H1 (cell line): Measurements from ENCODE around the gene ADCY3. TPM values are rescaled to one million over a fixed set of nuclear protein-coding genes. Genes with fewer than 3 reads are reported as not detected.
A peak's percentile ranks its signal among the peaks of the same experiment; 100 is the strongest.
"Not testable (repeated sequence)": the region's sequence is repeated elsewhere in the genome, so short reads cannot be mapped to it uniquely, and the experiment has no call there.

Experiments used
- CTCF ChIA-PET: fragments of 300-600 bp; sonication (Branson Sonifier 250); formaldehyde crosslinking; loops from one replicate; lab custom pipeline; 2021; ENCODE audit not compliant: partially characterized antibody; lab: Charles Lee
- POLR2A ChIA-PET: fragments of 300-600 bp; sonication (Branson Sonifier 250); formaldehyde crosslinking; loops from one replicate; lab custom pipeline; 2021; ENCODE audit warnings: inconsistent platforms; ENCODE audit not compliant: partially characterized antibody; lab: Charles Lee
- DNase-seq, 2 experiments: peaks; one replicate each; pipeline versions ENCODE4 v3.0.0 to v3.0.0-alpha.2; 2010 to 2022; ENCODE audit warnings: low spot score in 2 of 2, low read depth in 1 of 2, mixed read lengths in 1 of 2
- FAIRE-seq: peaks from 2 replicates; lab custom pipeline; 2011; peaks lifted over from hg19 to GRCh38; lab: Jason Lieb, UNC
- H2AFZ ChIP-seq: 2 replicates; pipeline ENCODE4 v1.8.1; 2012; ENCODE audit warnings: low read length, inconsistent platforms
- H2AK5ac ChIP-seq: 2 replicates; pipeline ENCODE4 v1.6.1; 2013; ENCODE audit warnings: low read depth, low read length
- H2BK120ac ChIP-seq: replicated peaks from 2 replicates; pipeline ENCODE3; 2013; ENCODE audit warnings: low read depth, low read length, inconsistent platforms
- H2BK12ac ChIP-seq: 2 replicates; pipeline ENCODE4 v1.6.1; 2013; ENCODE audit warnings: low read depth, low read length
- H2BK15ac ChIP-seq: 2 replicates; pipeline ENCODE4 v1.6.1; 2013; ENCODE audit warnings: low read length
- H2BK20ac ChIP-seq: 2 replicates; pipeline ENCODE4 v1.6.1; 2013; ENCODE audit warnings: low read length
- H2BK5ac ChIP-seq: 2 replicates; pipeline ENCODE4 v1.6.1; 2013; ENCODE audit warnings: low read depth, low read length
- H3K14ac ChIP-seq: 2 replicates; pipeline ENCODE4 v1.6.1; 2013; ENCODE audit warnings: inconsistent platforms; ENCODE audit not compliant: insufficient read length
- H3K18ac ChIP-seq: 2 replicates; pipeline ENCODE4 v1.6.1; 2013; ENCODE audit warnings: low read length; ENCODE audit errors: extremely low read depth
- H3K23ac ChIP-seq: 2 replicates; pipeline ENCODE4 v1.6.1; 2013; ENCODE audit warnings: inconsistent platforms; ENCODE audit not compliant: insufficient read length
- H3K23me2 ChIP-seq: 2 replicates; pipeline ENCODE4 v1.6.1; 2013; ENCODE audit warnings: low read depth, low read length
- H3K27ac ChIP-seq: 2 replicates; pipeline ENCODE4 v1.6.1; 2011; ENCODE audit warnings: low read depth, low read length, inconsistent platforms
- H3K27me3 ChIP-seq, 4 experiments: replicated peaks in 1 of 4; 1 replicate in 1 of 4; 2 replicates in 3 of 4; pipeline versions ENCODE4 v1.6.1 to v1.8.1; 2011 to 2013; ENCODE audit warnings: low read length in 3 of 4, mild to moderate bottlenecking in 3 of 4, inconsistent platforms in 2 of 4, mixed read lengths in 2 of 4, moderate library complexity in 1 of 4; ENCODE audit not compliant: control insufficient read depth in 3 of 4, insufficient read depth in 3 of 4; ENCODE audit errors: extremely low read depth in 1 of 4
- H3K36me3 ChIP-seq, 4 experiments: 2 replicates each; pipeline versions ENCODE4 v1.6.1 to v1.8.1; 2011 to 2013; ENCODE audit warnings: mild to moderate bottlenecking in 4 of 4, low read length in 3 of 4, moderate library complexity in 2 of 4, control low read depth in 1 of 4, inconsistent platforms in 1 of 4; ENCODE audit not compliant: insufficient read depth in 4 of 4, control insufficient read depth in 2 of 4
- H3K4ac ChIP-seq: replicated peaks from 2 replicates; pipeline ENCODE3; 2013; ENCODE audit warnings: low read length, low read depth, mixed read lengths, inconsistent platforms; ENCODE audit not compliant: insufficient read length
- H3K4me1 ChIP-seq, 4 experiments: replicated peaks in 1 of 4; 1 replicate in 1 of 4; 2 replicates in 3 of 4; pipeline versions ENCODE4 v1.6.1 to v1.8.1; 2011 to 2013; ENCODE audit warnings: low read length in 3 of 4, inconsistent platforms in 2 of 4, mixed read lengths in 1 of 4; ENCODE audit not compliant: insufficient read depth in 4 of 4, control insufficient read depth in 3 of 4
- H3K4me2 ChIP-seq, 2 experiments: 2 replicates each; pipeline versions ENCODE4 v1.6.1 to v1.8.1; 2011 to 2013; ENCODE audit warnings: low read depth in 2 of 2, low read length in 2 of 2, control low read depth in 1 of 2, inconsistent platforms in 1 of 2, mild to moderate bottlenecking in 1 of 2; ENCODE audit not compliant: insufficient read depth in 1 of 2
- H3K4me3 ChIP-seq, 4 experiments: fragments of 200-600, 300-600 bp in 1 of 4; sonication (generic), shearing (Covaris generic), sonication (Bioruptor Twin) in 1 of 4; 2 replicates each; pipeline versions ENCODE4 v1.5.1 to v1.8.1; 2011 to 2016; ENCODE audit warnings: low read length in 4 of 4, low read depth in 3 of 4, control low read depth in 2 of 4, inconsistent platforms in 2 of 4, mild to moderate bottlenecking in 2 of 4, mixed read lengths in 1 of 4, moderate library complexity in 1 of 4; ENCODE audit not compliant: insufficient read depth in 2 of 4; ENCODE audit errors: extremely low read depth in 1 of 4
- H3K56ac ChIP-seq: replicated peaks from 2 replicates; pipeline ENCODE3; 2013; ENCODE audit warnings: low read depth, mild to moderate bottlenecking, mixed read lengths, low read length, inconsistent platforms; ENCODE audit not compliant: insufficient read length
- H3K79me1 ChIP-seq: 2 replicates; pipeline ENCODE4 v1.6.1; 2013; ENCODE audit warnings: low read depth, low read length, control low read depth
- H3K79me2 ChIP-seq, 2 experiments: 2 replicates each; pipeline versions ENCODE4 v1.6.1 to v1.8.1; 2012 to 2013; ENCODE audit warnings: low read length in 2 of 2, mild to moderate bottlenecking in 2 of 2, inconsistent platforms in 1 of 2; ENCODE audit not compliant: insufficient read depth in 2 of 2, control insufficient read depth in 1 of 2
- H3K9ac ChIP-seq, 4 experiments: replicated peaks in 1 of 4; 1 replicate in 1 of 4; 2 replicates in 3 of 4; pipeline versions ENCODE4 v1.6.1 to v1.8.1; 2011 to 2013; ENCODE audit warnings: low read depth in 3 of 4, low read length in 3 of 4, control low read depth in 2 of 4, mild to moderate bottlenecking in 2 of 4, moderate library complexity in 2 of 4, inconsistent platforms in 1 of 4; ENCODE audit errors: extremely low read depth in 1 of 4
- H3K9me3 ChIP-seq, 2 experiments: 2 replicates each; pipeline versions ENCODE4 v1.6.1 to v1.8.1; 2012 to 2013; ENCODE audit warnings: mild to moderate bottlenecking in 2 of 2, moderate library complexity in 2 of 2, control low read depth in 1 of 2, inconsistent platforms in 1 of 2, low read depth in 1 of 2, low read length in 1 of 2, mixed read lengths in 1 of 2; ENCODE audit not compliant: insufficient read depth in 2 of 2
- H4K20me1 ChIP-seq, 2 experiments: replicated peaks in 1 of 2; 2 replicates each; pipeline versions ENCODE3 to v1.8.1; 2011 to 2013; ENCODE audit warnings: inconsistent platforms in 2 of 2, low read length in 2 of 2, mild to moderate bottlenecking in 1 of 2; ENCODE audit not compliant: insufficient read depth in 2 of 2, control insufficient read depth in 1 of 2
- H4K5ac ChIP-seq: 2 replicates; pipeline ENCODE4 v1.6.1; 2013; ENCODE audit warnings: low read length, low read depth, mixed read lengths, inconsistent platforms; ENCODE audit not compliant: insufficient read length
- H4K8ac ChIP-seq: 2 replicates; pipeline ENCODE4 v1.8.0; 2013; ENCODE audit warnings: mild to moderate bottlenecking, moderate library complexity, low read length, inconsistent platforms; ENCODE audit not compliant: insufficient read depth; ENCODE audit errors: extremely low read depth
- H4K91ac ChIP-seq: replicated peaks from 2 replicates; pipeline ENCODE3; 2013; ENCODE audit warnings: low read length, mixed read lengths, inconsistent platforms; ENCODE audit not compliant: insufficient read length
- BACH1 ChIP-seq: IDR thresholded peaks from 2 replicates; pipeline ENCODE4 v1.6.1; 2012; ENCODE audit warnings: low read length, improper control_type of control experiment
- WGBS, 2 experiments: shearing (Covaris generic) in 1 of 2; methylation state at CpG; one replicate each; pipeline versions ENCODE4 v1.1.6 to v1.1.7; 2013 to 2015; ENCODE audit warnings: low lambda C conversion rate in 2 of 2, mixed read lengths in 2 of 2, inconsistent platforms in 1 of 2, low coverage in 1 of 2, missing lambda C conversion rate in 1 of 2; ENCODE audit not compliant: insufficient replicate concordance in 2 of 2, insufficient coverage in 1 of 2, insufficient read length in 1 of 2; ENCODE audit errors: extremely low coverage in 1 of 2, missing lambda C conversion rate in 1 of 2; 5-methylcytosine and 5-hydroxymethylcytosine counted together
- polyA plus RNA-seq, 7 experiments: library from polyadenylated mRNA; depleted of rRNA in 3 of 7; stranded (reverse) in 5 of 7; unstranded in 2 of 7; fragments of >200 nt in 5 of 7; fragments of 200-250 nt in 2 of 7; gene quantifications; 1 replicate in 5 of 7; 2 replicates in 1 of 7; 4 replicates in 1 of 7; pipeline versions ENCODE4 v1.2.1 to v1.2.3, GENCODE V29; 2011 to 2013; ENCODE audit warnings: missing spikeins in 2 of 7, mixed read lengths in 2 of 7
- total RNA-seq: library from RNA; stranded (reverse); fragmentation: NEBNext Ultra II Directional; extraction: Animal tissue kit (Norgen Biotek cat#: 25700); gene quantifications from 2 replicates; pipeline ENCODE4 v1.2.1, GENCODE V29; 2021

The ADCY3 gene
- total and polyA plus RNA-seq, 2 of the 8 experiments (the other 6 are each of a cell fraction or from before 2014, with no cell fraction given): 45.1 to 52.9 TPM

- H3K23me2 ChIP-seq, H4K91ac ChIP-seq, H3K27ac ChIP-seq, FAIRE-seq, H3K4ac ChIP-seq, H3K23ac ChIP-seq, H2AFZ ChIP-seq, H2BK15ac ChIP-seq, H4K8ac ChIP-seq, H3K56ac ChIP-seq, H2BK12ac ChIP-seq, H2BK20ac ChIP-seq, H3K4me2 ChIP-seq, H3K18ac ChIP-seq, H2BK5ac ChIP-seq, H3K4me3 ChIP-seq, H4K5ac ChIP-seq, H3K27me3 ChIP-seq, H3K79me1 ChIP-seq, H3K9ac ChIP-seq, H4K20me1 ChIP-seq, H2AK5ac ChIP-seq, H3K14ac ChIP-seq, H3K4me1 ChIP-seq, H2BK120ac ChIP-seq: not testable (repeated sequence)
- TF ChIP-seq BACH1: peak; percentile 58; the same call in 1 of the 2 replicates
- peak in 1 of 2 experiments; percentile 49 for DNase-seq
- Histone ChIP-seq H3K79me2 (peaks cover 4 to 57% of the 10 kb centered on the region in 2 experiments; a peak in 3 of 4 replicates), H3K9me3 (peaks cover 14 to 16% of the 10 kb centered on the region in 2 experiments), H3K36me3 (peaks cover 0 to 27% (median 12%) of the 10 kb centered on the region in 4 experiments; a peak in 5 of 8 replicates)
- WGBS, 2 experiments: 89% methylated on average over 25 of the region's 25 CpGs; no CpG with 5 or more reads in 1 of the 2 experiments
- ChIA-PET CTCF (interaction anchor here (0.6 to 1.6 kb wide), 6 partner anchors 9 to 237 kb away, joined by 3 to 4 read pairs (median 3); no protein-coding TSS in a partner anchor), POLR2A (interaction anchor here (1.0 to 2.2 kb wide), 2 partner anchors 10 to 13 kb away, joined by 3 to 7 read pairs; partner anchors contain the start of genes CENPO and PTRHD1)
Observed at GRCh38 chr2:24805811-24806660, 114.0 kb downstream of the ADCY3 start.
